Thyroid gland (tissue), 4 donors: ENCODE results near the gene NRARP.

Experiments used
- CTCF ChIP-seq, 6 experiments: fragments of 200-600 bp in 3 of 6; fragments of 450-650 bp in 3 of 6; sonication (generic) in 3 of 6; IDR thresholded peaks; one replicate each; pipeline ENCODE4 v1.5.1; 2016 to 2019; ENCODE audit warnings: antibody characterized with exemption in 6 of 6, mild to moderate bottlenecking in 2 of 6, inconsistent platforms in 1 of 6, moderate library complexity in 1 of 6
- POLR2A ChIP-seq, 2 donors: fragments of 450-650 bp; IDR thresholded peaks; one replicate each; pipeline ENCODE4 v1.6.1; 2017; ENCODE audit warnings: antibody characterized with exemption in 2 of 2, mild to moderate bottlenecking in 2 of 2, moderate library complexity in 1 of 2

GRCh38 chr9:137342482-137342881 lies 40.4 kb upstream of the NRARP start:
- TF ChIP-seq CTCF (IDR thresholded peaks at IDR 0.05) (no peak), POLR2A (IDR thresholded peaks at IDR 0.05) (no peak)
